GM18951 (cell line): ENCODE data around the gene CORO2B.

ENCODE experiments used
- POLR2A ChIP-seq: IDR thresholded peaks from 4 replicates; pipeline ENCODE4 v1.6.1; 2011; ENCODE audit warnings: mild to moderate bottlenecking; ENCODE audit not compliant: insufficient read length, insufficient read depth; ENCODE audit errors: extremely low read depth
- in situ Hi-C: fragments of 300-500 bp; cut with MboI; formaldehyde crosslinking; loops from one replicate; pipeline ENCODE4 v1.12.0; 2022; ENCODE audit warnings: low sequenced_read_pairs, mixed read lengths, inconsistent platforms; ENCODE audit not compliant: unreplicated experiment

CORO2B gene

GRCh38 chr15:68710536-68710935 lies 131.7 kb downstream of the CORO2B start:
- in situ Hi-C loops: no loop called here
- no peak for TF ChIP-seq POLR2A

DNA sequence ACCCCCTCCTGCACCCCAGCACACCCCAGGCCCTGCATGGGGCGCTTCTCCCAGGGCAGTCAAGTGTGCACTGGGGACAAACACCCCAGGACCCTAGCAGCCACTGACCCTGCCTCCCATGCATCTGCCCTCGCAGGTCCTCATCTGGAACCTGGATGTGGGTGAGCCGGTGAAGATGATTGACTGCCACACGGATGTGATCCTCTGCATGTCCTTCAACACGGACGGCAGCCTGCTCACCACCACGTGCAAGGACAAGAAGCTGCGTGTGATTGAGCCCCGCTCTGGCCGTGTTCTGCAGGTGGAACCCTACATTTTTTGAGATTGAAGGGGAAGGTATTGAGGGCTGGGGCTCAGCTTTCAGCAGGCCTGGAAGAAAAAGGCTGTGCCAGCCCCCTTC lies 132.6 kb downstream of the CORO2B start:
- in situ Hi-C loops: no loop called here
- no peak for TF ChIP-seq POLR2A

GRCh38 chr15:68712886-68713285 lies 134.1 kb downstream of the CORO2B start:
- TF ChIP-seq POLR2A: no peak
- in situ Hi-C loops: no loop called here

- in situ Hi-C loops: no loop called here
Observed at GRCh38 chr15:68713874-68714273, 135.1 kb downstream of the CORO2B start.

DNA sequence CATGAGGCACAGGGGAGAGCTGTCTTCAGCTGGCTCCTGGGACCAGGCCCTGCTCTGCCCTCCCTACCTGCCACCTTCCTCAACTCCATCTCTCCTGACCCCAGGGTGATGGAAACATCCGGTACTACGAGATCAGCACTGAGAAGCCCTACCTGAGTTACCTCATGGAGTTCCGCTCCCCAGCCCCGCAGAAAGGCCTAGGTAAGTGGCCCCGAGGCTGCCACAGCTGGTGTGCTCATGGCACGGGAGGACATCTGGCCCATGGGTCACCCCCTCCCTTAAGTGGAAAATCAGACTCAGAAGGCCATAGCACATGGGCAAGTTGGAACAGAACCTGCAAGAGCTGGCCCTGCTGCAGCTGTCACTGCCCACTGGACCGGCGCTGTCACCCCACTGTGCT lies 136.3 kb downstream of the CORO2B start:
- no peak for TF ChIP-seq POLR2A
- in situ Hi-C loops: no loop called here

More at GRCh38 chr15:68713874-68714273, 135.1 kb downstream of the CORO2B start:
- no peak for TF ChIP-seq POLR2A

DNA sequence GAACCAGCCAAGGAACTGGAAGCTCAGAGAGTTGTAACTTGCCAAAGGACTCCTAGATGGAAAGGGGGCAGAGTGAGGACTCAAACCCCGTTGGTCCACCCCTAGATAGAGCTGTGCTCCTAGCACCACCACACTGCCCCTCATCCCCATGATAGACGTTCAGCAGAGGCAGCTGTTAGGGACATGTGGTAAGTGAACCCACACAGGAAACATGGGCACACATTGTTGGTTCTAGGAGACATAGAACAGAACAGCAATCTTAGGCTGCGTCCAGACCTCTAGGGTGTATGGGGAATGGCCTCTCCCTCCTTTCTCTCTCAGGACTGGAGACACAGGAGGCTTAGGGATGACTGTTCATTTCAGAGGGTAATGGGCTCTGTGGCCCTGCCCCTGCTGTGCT lies 139.2 kb downstream of the CORO2B start:
- in situ Hi-C loops: no loop called here
- no peak for TF ChIP-seq POLR2A

DNA sequence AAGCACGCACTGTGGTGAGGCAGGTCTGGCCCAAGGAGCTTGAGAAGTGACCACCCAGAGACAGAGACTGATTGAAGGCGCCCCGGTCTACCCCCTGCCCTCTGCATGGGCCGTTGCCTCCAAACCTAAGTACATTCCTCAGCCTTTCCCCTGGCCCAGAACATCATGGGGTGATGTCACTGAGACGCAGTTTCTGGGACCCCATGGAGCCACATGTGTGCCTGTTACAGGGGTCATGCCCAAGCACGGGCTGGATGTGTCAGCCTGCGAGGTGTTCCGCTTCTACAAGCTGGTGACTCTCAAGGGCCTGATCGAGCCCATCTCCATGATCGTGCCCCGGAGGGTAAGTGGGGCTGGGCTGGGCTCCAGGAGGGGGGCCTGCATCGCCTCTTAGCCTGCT lies 139.7 kb downstream of the CORO2B start:
- in situ Hi-C loops: no loop called here
- TF ChIP-seq POLR2A: no peak

GRCh38 chr15:68719051-68719450 lies 140.3 kb downstream of the CORO2B start:
- in situ Hi-C loops: no loop called here
- TF ChIP-seq POLR2A: no peak

GRCh38 chr15:68719672-68720071 lies 140.9 kb downstream of the CORO2B start:
- TF ChIP-seq POLR2A: no peak
- in situ Hi-C loops: no loop called here

DNA sequence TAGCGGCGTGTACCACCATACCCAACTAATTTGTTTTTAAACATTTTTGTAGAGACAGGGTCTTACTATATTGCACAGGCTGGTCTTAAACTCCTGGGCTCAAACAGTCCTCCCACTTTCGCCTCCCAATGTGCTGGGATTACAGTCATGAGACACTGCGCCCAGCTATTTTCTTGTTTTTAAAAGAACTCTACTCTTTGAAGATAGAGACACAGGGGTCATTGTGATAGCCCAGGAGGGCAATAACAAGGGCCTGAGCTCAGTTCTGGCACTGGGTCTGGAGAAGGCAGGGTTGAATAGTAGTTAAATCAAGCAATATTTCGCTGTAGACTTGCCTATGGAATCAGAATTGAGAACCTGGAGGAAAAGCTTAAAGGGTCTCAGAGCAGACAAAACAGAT lies 143.1 kb downstream of the CORO2B start:
- TF ChIP-seq POLR2A: no peak
- in situ Hi-C loops: no loop called here

- TF ChIP-seq POLR2A: no peak
- in situ Hi-C loops: no loop called here
Observed at GRCh38 chr15:68725736-68726135, 146.9 kb downstream of the CORO2B start.

DNA sequence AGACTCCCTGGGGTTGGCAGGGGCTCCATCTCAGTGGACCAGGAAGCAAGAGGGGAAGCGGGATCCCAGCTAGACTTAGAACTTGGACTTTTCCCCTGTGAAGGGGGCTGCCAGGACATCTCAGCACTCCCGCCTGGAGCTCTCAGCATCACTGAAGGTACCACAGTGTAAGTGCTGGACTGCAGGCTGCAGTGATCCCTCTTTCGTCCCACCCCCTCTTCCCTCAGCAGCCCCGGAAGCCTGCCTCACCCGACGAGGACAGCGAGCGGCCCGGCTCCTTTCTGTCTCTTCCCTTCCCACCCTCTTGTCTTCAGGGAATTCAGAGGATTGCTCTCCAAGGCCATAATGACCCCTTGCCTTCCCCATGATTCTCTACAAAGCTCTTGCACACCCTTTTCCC lies 147.5 kb downstream of the CORO2B start:
- TF ChIP-seq POLR2A: no peak
- in situ Hi-C loops: no loop called here

- in situ Hi-C loops: loop anchor here (5.0 kb wide), 1 partner anchor 147 kb away; no protein-coding TSS in a partner anchor
- no peak for TF ChIP-seq POLR2A
Observed at GRCh38 chr15:68729789-68730411, 151.1 kb downstream of the CORO2B start.

GRCh38 chr15:68730471-68730919 lies 151.7 kb downstream of the CORO2B start:
- no peak for TF ChIP-seq POLR2A
- in situ Hi-C loops: loop anchor here (5.0 kb wide), 1 partner anchor 147 kb away; no protein-coding TSS in a partner anchor

- TF ChIP-seq POLR2A: no peak
- in situ Hi-C loops: loop anchor here (5.0 kb wide), 1 partner anchor 146 kb away; no protein-coding TSS in a partner anchor
Observed at GRCh38 chr15:68730976-68731897, 152.4 kb downstream of the CORO2B start.
